GM19372 (cell line): ENCODE data around the gene FCAR.
"Not testable (repeated sequence)": the region's sequence is repeated elsewhere in the genome, so short reads cannot be mapped to it uniquely, and the experiment has no call there.

ENCODE experiments used
- ATAC-seq: cut with Tn5 transposase; IDR thresholded peaks from one replicate; pipeline ENCODE4 v1.9.1; 2021; ENCODE audit warnings: mild to moderate bottlenecking, low read depth, moderate library complexity; ENCODE audit not compliant: unreplicated experiment

FCAR gene

GRCh38 chr19:54873990-54874389 lies at the start of gene FCAR:
TSS of gene FCAR (plus strand) at chr19:54874235. CDS start at chr19:54874290, 55 bp downstream.
- no peak for ATAC-seq

- not testable (repeated sequence) for ATAC-seq
Observed at GRCh38 chr19:54824416-54824815, 49.6 kb upstream of the FCAR start.

DNA sequence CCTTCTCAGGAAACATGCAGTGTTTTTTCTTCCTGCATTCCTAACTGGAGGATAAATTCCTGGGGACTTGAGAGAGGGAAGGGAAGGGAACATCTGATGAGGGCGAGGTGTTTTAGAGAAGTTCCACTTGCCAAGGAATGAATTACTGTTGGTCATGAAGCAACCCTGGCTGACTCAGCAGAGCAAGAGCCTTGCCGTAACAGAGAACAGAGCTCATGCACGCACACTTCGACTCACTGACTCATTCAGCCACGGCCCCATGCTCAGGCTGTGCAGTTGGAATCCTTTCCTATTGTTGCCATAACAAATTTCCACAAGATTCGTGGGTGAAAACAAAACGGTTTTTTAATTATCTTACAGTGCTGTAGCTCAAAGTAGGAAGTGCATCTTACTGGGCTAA lies 48.7 kb upstream of the FCAR start:
- ATAC-seq, result not testable (repeated sequence)

DNA sequence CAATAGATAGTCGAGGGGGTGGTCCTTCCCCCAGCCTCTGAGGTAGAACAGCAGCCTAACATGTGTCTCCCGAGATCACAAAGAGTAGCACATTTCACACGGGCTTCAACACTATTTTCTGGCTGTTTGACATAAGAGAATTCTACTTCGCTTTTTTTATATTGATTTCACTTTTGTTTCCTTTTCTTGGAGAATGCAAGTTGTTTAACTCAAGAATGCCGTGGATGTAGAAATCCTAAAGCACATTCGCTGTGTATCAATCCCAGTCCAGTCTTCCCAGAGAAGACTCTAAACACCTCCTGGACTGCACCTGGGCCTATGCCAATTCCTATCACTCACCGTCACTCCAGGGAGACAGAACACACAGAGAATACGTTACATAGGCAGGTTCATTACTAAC lies 46.0 kb upstream of the FCAR start:
- not testable (repeated sequence) for ATAC-seq

DNA sequence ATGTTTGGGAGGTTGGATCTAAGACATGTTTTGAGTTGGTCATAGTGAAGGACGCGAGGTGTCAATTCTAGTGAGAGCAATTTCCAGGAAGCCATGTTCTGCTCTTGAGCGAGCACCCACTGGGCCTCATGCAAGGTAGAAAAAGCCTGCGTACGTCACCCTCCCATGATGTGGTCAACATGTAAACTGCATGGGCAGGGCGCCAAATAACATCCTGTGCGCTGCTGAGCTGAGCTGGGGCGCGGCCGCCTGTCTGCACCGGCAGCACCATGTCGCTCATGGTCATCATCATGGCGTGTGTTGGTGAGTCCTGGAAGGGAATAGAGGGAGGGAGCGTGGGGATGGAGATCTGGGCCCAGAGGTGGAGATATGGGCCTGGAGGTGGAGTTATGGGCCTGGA lies 41.5 kb upstream of the FCAR start, which contains the start of gene KIR2DS4:
Gene KIR2DS4, plus strand, starts transcription at position 181 of the 400 bp plus-strand sequence.
- ATAC-seq, result not testable (repeated sequence)

DNA sequence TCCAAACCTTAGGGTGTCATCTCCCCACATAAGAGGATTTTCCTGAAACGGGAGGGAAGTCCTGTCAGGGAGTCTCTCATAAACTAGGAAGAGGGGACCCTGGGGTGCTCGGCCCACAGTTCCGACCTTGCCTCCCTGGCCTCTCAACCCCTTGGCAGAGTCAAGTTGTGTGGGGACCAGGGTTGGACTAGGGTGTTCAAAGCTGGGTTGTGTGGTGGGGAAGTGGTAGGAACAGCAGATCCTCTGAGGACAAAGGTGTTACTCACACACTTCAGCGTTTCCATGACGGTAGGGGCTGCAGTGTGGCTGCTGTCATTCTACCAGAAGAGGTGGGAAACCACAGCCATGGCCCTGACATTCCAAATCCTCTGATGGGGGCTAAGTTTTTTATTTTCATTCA lies 38.9 kb upstream of the FCAR start:
- ATAC-seq, result not testable (repeated sequence)

- not testable (repeated sequence) for ATAC-seq
Observed at GRCh38 chr19:54837522-54837921, 36.5 kb upstream of the FCAR start.

DNA sequence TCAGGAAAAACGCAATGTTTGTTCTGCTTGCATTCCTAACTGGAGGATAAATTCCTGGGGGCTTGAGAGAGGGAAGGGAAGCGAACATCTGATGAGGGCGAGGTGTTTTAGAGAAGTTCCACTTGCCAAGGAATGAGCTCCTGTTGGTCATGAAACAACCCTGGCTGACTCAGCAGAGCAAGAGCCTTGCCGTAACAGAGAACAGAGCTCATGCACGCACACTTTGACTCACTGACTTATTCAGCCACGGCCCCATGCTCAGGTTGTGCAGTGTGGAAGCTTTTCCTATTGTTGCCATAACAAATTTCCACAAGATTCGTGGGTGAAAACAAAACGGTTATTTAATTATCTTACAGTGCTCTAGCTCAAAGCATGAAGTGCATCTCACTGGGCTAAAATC lies 30.9 kb upstream of the FCAR start:
- ATAC-seq, result not testable (repeated sequence)

DNA sequence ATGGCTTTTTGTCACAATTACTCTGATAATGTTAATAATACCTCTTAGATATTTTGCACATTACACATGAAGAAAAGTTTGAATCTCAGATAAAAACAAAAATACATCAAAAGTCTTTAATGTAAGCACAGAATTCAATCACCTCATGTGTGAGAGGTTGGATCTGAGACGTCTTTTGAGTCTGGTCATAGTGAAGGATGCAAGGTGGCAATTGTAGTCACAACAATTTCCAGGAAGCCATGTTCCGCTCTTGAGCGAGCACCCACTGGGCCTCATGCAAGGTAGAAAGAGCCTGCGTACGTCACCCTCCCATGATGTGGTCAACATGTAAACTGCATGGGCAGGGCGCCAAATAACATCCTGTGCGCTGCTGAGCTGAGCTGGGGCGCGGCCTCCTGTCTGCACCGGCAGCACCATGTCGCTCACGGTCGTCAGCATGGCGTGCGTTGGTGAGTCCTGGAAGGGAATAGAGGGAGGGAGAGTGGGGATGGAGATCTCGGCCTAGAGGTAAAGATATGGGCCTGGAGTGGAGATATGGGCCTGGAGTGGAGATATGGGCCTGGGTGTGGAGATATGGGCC lies 23.9 kb upstream of the FCAR start, which contains the start of gene KIR3DL2:
Gene KIR3DL2, plus strand, starts transcription at position 383 of the 580 bp plus-strand sequence. Its CDS starts 33 bp downstream, at position 416.
- not testable (repeated sequence) for ATAC-seq

DNA sequence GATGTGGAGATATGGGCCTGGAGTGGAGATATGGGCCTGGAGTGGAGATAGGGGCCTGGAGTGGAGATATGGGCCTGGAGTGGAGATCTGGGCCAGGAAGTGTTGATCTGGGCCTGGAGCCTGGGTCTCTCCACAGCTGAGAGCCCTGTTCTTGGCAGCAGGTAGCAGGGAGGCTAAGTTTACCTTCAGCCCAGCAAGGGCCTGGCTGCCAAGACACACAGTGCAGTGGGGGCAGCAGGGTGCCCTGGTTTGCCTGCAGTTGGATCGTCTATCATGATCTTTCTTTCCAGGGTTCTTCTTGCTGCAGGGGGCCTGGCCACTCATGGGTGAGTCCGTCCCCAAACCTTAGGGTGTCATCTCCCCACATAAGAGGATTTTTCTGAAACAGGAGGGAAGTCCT lies 23.1 kb upstream of the FCAR start:
- ATAC-seq, result no peak

DNA sequence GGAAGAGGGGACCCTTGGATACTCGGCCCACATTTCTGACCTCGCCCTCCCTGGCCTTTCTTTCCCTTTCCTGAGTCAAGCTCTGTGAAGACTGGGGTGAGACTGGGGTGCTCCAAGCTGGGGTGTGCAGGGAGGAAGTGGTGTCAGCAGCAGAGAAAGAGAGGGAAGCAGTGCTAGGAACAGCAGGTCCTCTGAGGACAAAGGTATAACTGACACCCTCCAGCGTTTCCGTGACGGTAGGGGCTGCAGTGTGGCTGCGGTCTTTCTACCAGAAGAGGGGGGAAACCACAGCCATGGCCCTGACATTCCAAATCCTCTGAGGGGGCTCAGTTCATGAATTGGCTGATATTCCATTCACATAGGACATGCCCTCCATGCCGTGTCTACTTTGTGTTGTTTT lies 22.7 kb upstream of the FCAR start:
- no peak for ATAC-seq

GRCh38 chr19:54855241-54855640 lies 18.8 kb upstream of the FCAR start:
- ATAC-seq, result not testable (repeated sequence)

GRCh38 chr19:54858476-54858875 lies 15.6 kb upstream of the FCAR start:
- not testable (repeated sequence) for ATAC-seq

- not testable (repeated sequence) for ATAC-seq
Observed at GRCh38 chr19:54859421-54859820, 14.6 kb upstream of the FCAR start.

- not testable (repeated sequence) for ATAC-seq
Observed at GRCh38 chr19:54863459-54863858, 10.6 kb upstream of the FCAR start.

DNA sequence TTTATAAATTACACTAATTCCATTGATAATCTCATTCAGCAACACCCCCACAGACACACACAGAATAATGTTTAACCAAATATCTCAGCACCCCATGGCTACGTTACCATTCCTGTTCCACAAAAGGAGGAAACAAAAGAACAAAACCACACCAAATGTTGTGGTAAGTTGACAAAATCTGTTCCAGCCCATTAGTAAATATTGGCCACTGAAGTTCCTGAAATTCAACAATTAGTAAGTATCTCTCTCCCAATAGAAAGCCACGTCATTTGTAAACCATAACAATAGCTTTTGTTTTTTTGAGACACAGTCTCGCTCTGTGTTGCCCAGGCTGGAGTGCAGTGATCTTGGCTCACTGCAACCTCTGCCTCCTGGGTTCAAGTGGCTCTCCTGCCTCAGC lies 2.3 kb upstream of the FCAR start:
- ATAC-seq, result no peak

DNA sequence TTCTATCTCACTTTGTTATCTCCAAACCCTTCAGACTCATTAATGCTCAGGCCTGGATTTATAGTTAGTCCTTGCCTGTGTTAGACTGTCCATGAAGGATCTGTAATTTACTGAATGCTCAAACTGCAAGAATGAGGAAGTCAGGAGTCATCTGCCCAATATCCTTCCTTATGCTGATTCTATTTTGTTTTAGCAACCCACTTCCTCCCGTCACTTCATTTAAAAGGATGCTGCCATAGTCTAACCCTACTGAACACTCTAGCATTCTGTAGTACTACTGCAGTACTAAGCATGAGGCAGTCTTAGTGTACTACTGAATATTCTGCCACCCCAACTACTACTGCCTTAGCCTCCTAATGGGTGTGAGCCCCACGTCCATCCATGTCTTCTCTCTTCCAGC lies 1.5 kb downstream of the FCAR start:
- ATAC-seq, result no peak

- no peak for ATAC-seq
Observed at GRCh38 chr19:54877471-54877870, 3.4 kb downstream of the FCAR start.

DNA sequence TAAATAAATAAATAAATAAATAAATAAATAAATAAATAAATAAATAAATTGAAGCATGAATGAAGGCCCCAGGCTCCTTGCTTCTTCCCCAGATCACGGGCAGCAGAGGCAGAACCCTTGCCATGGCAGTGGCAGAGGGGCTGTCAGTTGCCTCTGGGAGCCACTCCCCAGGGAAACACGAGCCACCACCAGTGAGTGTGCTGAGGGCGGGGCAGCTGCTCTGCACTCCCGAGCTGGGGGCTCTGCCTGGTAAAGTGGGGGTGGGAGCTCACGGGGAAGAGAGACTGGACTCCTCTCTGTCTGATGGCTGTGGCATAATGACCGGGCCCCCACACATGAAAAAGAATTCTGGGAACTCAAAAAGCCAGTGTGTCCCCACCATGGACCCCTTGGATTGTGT lies 7.8 kb downstream of the FCAR start:
- no peak for ATAC-seq

- no peak for ATAC-seq
Observed at GRCh38 chr19:54882758-54883157, 8.7 kb downstream of the FCAR start.

GRCh38 chr19:54883228-54883627 lies 9.2 kb downstream of the FCAR start:
- ATAC-seq, result no peak

GRCh38 chr19:54888239-54888638 lies 14.2 kb downstream of the FCAR start:
- ATAC-seq, result no peak

- no peak for ATAC-seq
Observed at GRCh38 chr19:54889566-54889965, 15.5 kb downstream of the FCAR start.
